Liver (tissue), 9 donors: Measurements from ENCODE around the gene LPGAT1. TPM values are rescaled to one million over a fixed set of nuclear protein-coding genes. Genes with fewer than 3 reads are reported as not detected.

Experiments used
- DNase-seq: peaks from one replicate; pipeline ENCODE4 v3.0.0-alpha.2; 2017; ENCODE audit warnings: low spot score
- H3K27ac ChIP-seq, 2 donors: one replicate each; pipeline ENCODE4 v1.7.0; 2013; ENCODE audit warnings: inconsistent platforms in 2 of 2, low read length in 2 of 2, control low read depth in 1 of 2, low read depth in 1 of 2, mild to moderate bottlenecking in 1 of 2
- H3K27me3 ChIP-seq, 4 donors: one replicate each; pipeline versions ENCODE4 v1.6.1 to v1.7.0; 2013; ENCODE audit warnings: low read length in 3 of 4, inconsistent platforms in 1 of 4, mild to moderate bottlenecking in 1 of 4, moderate library complexity in 1 of 4; ENCODE audit not compliant: control insufficient read depth in 4 of 4, insufficient read depth in 4 of 4
- H3K36me3 ChIP-seq, 4 donors: one replicate each; pipeline versions ENCODE4 v1.6.1 to v1.7.0; 2013; ENCODE audit warnings: low read length in 3 of 4, mild to moderate bottlenecking in 3 of 4, low read depth in 1 of 4, moderate library complexity in 1 of 4; ENCODE audit not compliant: control insufficient read depth in 4 of 4, insufficient read depth in 3 of 4
- H3K4me1 ChIP-seq, 4 donors: one replicate each; pipeline versions ENCODE4 v1.6.1 to v1.7.0; 2013; ENCODE audit warnings: low read length in 3 of 4, mild to moderate bottlenecking in 3 of 4, moderate library complexity in 1 of 4; ENCODE audit not compliant: control insufficient read depth in 4 of 4, insufficient read depth in 4 of 4
- H3K4me3 ChIP-seq, 3 donors: one replicate each; pipeline versions ENCODE4 v1.6.1 to v1.7.0; 2013; ENCODE audit warnings: low read length in 3 of 3, control low read depth in 1 of 3, low read depth in 1 of 3, mild to moderate bottlenecking in 1 of 3
- H3K9ac ChIP-seq, 2 donors: one replicate each; pipeline ENCODE4 v1.7.0; 2013; ENCODE audit warnings: low read length in 2 of 2, mild to moderate bottlenecking in 2 of 2, moderate library complexity in 2 of 2, control low read depth in 1 of 2, low read depth in 1 of 2
- H3K9me3 ChIP-seq, 4 donors: one replicate each; pipeline versions ENCODE4 v1.6.1 to v1.7.0; 2013; ENCODE audit warnings: low read length in 3 of 4; ENCODE audit not compliant: control insufficient read depth in 4 of 4
- ATF3 ChIP-seq: IDR thresholded peaks from 2 replicates; pipeline ENCODE4 v1.6.1; 2016; ENCODE audit warnings: antibody characterized with exemption
- EGR1 ChIP-seq, 2 donors: IDR thresholded peaks; 2 replicates each; pipeline ENCODE4 v1.6.1; 2016 to 2018; ENCODE audit warnings: antibody characterized with exemption in 2 of 2, low read depth in 2 of 2
- FOXA2 ChIP-seq: IDR thresholded peaks from 2 replicates; pipeline ENCODE4 v1.6.1; 2016; ENCODE audit warnings: antibody characterized with exemption
- GABPA ChIP-seq, 2 donors: IDR thresholded peaks in 1 of 2; conservative IDR thresholded peaks in 1 of 2; 2 replicates each; pipeline ENCODE4 v1.6.1; 2016; ENCODE audit warnings: antibody characterized with exemption in 2 of 2, mild to moderate bottlenecking in 1 of 2, moderate library complexity in 1 of 2
- HNF4A ChIP-seq, 2 donors: conservative IDR thresholded peaks; 2 replicates each; pipeline ENCODE4 v1.6.1; 2016; ENCODE audit warnings: antibody characterized with exemption in 2 of 2, mild to moderate bottlenecking in 2 of 2
- JUND ChIP-seq, 2 donors: IDR thresholded peaks; 2 replicates each; pipeline ENCODE4 v1.6.1; 2016; ENCODE audit warnings: antibody characterized with exemption in 2 of 2
- MAX ChIP-seq: IDR thresholded peaks from 2 replicates; pipeline ENCODE4 v1.6.1; 2016; ENCODE audit warnings: antibody characterized with exemption
- NR2F2 ChIP-seq: IDR thresholded peaks from 2 replicates; pipeline ENCODE4 v1.6.1; 2016; ENCODE audit warnings: antibody characterized with exemption
- REST ChIP-seq: IDR thresholded peaks from 2 replicates; pipeline ENCODE4 v1.6.1; 2016; ENCODE audit warnings: antibody characterized with exemption, mild to moderate bottlenecking
- RXRA ChIP-seq, 2 donors: IDR thresholded peaks; 2 replicates each; pipeline ENCODE4 v1.6.1; 2017 to 2018; ENCODE audit warnings: antibody characterized with exemption in 2 of 2, mild to moderate bottlenecking in 1 of 2
- TAF1 ChIP-seq: conservative IDR thresholded peaks from 2 replicates; pipeline ENCODE4 v1.6.1; 2016; ENCODE audit warnings: antibody characterized with exemption, mild to moderate bottlenecking
- YY1 ChIP-seq: IDR thresholded peaks from 2 replicates; pipeline ENCODE4 v1.6.1; 2016; ENCODE audit warnings: antibody characterized with exemption, mild to moderate bottlenecking
- ZBTB33 ChIP-seq: IDR thresholded peaks from 2 replicates; pipeline ENCODE4 v1.6.1; 2016; ENCODE audit warnings: antibody characterized with exemption
- WGBS: extraction: QIAGEN DNeasy Blood & Tissue Kit; methylation state at CpG from one replicate; pipeline ENCODE4 v1.1.7; 2013; 5-methylcytosine and 5-hydroxymethylcytosine counted together
- polyA plus RNA-seq, 2 donors: library from polyadenylated mRNA; stranded (reverse) in 1 of 2; unstranded in 1 of 2; fragments of 200-250 nt in 1 of 2; fragments of >200 nt in 1 of 2; fragmentation: Nextera tagmentation in 1 of 2; extraction: Ambion mirVana in 1 of 2; gene quantifications; one replicate each; pipeline versions ENCODE4 v1.2.1 to v1.2.3, GENCODE V29; 2013 to 2015
- total RNA-seq, 2 donors: library from RNA; depleted of rRNA; stranded (reverse); fragments of >200 nt; gene quantifications; one replicate each; pipeline ENCODE4 v1.2.3, GENCODE V29; 2014
- TF ChIP-seq, protein P1 (sequence below): fragments of 150-350 bp; IDR thresholded peaks from 2 replicates; pipeline ENCODE4 v1.5.1; 2017; ENCODE audit warnings: improper control_type of control experiment, low read depth, low read length; ENCODE audit not compliant: missing input control
- donor health status: healthy.
- donor health status: healthy.
- donor health status: healthy.
- donor health status: healthy.
- donor health status: healthy.

LPGAT1 gene
- total and polyA plus RNA-seq, 4 donors: 11.6 to 53.8 (median 32.2) TPM

GRCh38 chr1:211731456-211732292 lies 98.9 kb downstream of the LPGAT1 start:
- Histone ChIP-seq H3K27ac (no peak overlapping the region), H3K9me3 (no peaks in the 10 kb centered on the region), H3K36me3 (no peaks in the 10 kb centered on the region), H3K9ac (no peak overlapping the region), H3K27me3 (no peaks in the 10 kb centered on the region), H3K4me3 (no peak overlapping the region), H3K4me1 (no peaks in the 10 kb centered on the region)
- DNase-seq: no peak
- WGBS: 77% methylated on average over 5 of the region's 5 CpGs
- TF ChIP-seq HNF4A (conservative IDR thresholded peaks at IDR 0.05) (no peak), REST (no peak), EGR1 (IDR thresholded peaks at IDR 0.05; ENCODE audit: low read depth in 2 of 2) (no peak), FOXA2 (no peak), RXRA (IDR thresholded peaks at IDR 0.05) (no peak), JUND (IDR thresholded peaks at IDR 0.05) (no peak), GABPA (IDR thresholded peaks at IDR 0.05 in 1 of 2, conservative IDR thresholded peaks at IDR 0.05 in 1 of 2) (no peak), YY1 (no peak)
- TF ChIP-seq, protein P1, sequence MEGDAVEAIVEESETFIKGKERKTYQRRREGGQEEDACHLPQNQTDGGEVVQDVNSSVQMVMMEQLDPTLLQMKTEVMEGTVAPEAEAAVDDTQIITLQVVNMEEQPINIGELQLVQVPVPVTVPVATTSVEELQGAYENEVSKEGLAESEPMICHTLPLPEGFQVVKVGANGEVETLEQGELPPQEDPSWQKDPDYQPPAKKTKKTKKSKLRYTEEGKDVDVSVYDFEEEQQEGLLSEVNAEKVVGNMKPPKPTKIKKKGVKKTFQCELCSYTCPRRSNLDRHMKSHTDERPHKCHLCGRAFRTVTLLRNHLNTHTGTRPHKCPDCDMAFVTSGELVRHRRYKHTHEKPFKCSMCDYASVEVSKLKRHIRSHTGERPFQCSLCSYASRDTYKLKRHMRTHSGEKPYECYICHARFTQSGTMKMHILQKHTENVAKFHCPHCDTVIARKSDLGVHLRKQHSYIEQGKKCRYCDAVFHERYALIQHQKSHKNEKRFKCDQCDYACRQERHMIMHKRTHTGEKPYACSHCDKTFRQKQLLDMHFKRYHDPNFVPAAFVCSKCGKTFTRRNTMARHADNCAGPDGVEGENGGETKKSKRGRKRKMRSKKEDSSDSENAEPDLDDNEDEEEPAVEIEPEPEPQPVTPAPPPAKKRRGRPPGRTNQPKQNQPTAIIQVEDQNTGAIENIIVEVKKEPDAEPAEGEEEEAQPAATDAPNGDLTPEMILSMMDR: no peak

- WGBS: 83% methylated on average over 4 of the region's 4 CpGs
- no peak overlapping the region for H3K27ac ChIP-seq
- TF ChIP-seq ATF3: no peak
- no peak for TF ChIP-seq NR2F2
- no peak for TF ChIP-seq JUND (IDR thresholded peaks at IDR 0.05)
- TF ChIP-seq, protein P1: no peak
- TF ChIP-seq FOXA2: no peak
- TF ChIP-seq MAX: no peak
- no peak for TF ChIP-seq EGR1 (IDR thresholded peaks at IDR 0.05; ENCODE audit: low read depth in 2 of 2)
- TF ChIP-seq RXRA (IDR thresholded peaks at IDR 0.05): no peak
- TF ChIP-seq TAF1: no peak
- no peak for TF ChIP-seq ZBTB33
- TF ChIP-seq GABPA (IDR thresholded peaks at IDR 0.05 in 1 of 2, conservative IDR thresholded peaks at IDR 0.05 in 1 of 2): no peak
- no peak for TF ChIP-seq HNF4A (conservative IDR thresholded peaks at IDR 0.05)
- H3K9me3 ChIP-seq: no peaks in the 10 kb centered on the region
- H3K27me3 ChIP-seq: no peaks in the 10 kb centered on the region
- no peak overlapping the region for H3K4me3 ChIP-seq
- H3K9ac ChIP-seq: no peak overlapping the region
- H3K4me1 ChIP-seq: no peaks in the 10 kb centered on the region
- no peak for DNase-seq
- H3K36me3 ChIP-seq: no peaks in the 10 kb centered on the region
These were observed 100.2 kb downstream of the LPGAT1 start for GRCh38 chr1:211730347-211730746.
